ENCODE results near the gene ZNF286A.
"Not testable (repeated sequence)": the region's sequence is repeated elsewhere in the genome, so short reads cannot be mapped to it uniquely, and the experiment has no call there.

Gene ZNF286A

DNA sequence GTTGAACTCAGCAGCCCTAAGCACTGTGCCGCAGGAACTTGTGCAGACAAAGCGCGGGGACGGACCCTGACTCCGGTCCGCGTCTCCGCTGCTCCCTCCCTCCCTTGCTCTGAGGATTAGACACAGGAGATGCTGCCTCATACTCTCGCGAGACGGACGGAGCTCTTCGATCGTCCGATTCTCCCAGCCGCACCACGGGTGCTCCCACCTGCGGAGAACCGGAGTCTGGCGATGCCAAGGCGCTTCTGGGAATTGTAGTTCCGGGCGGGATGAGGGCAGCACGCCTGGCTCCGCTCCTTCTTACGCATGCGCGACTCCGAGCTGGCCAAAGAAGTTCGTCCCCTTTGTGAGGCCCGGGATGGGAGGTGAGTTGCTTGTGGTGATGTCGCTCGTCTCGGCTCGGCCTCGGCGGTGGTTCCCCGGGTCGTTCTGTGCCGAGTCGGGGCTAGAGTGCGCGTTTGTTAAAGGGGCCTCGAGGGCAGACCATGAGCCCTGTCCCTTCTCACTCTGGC, at the start of gene ZNF286A:
Gene ZNF286A (plus strand): TSS at position 340 of the 512 bp plus-strand sequence. CDS start 578 bp downstream, outside the sequence.
- DNase-seq = peak; percentile 100

GRCh38 chr17:15649861-15650421, 49.6 kb upstream of the ZNF286A start:
- peak; percentile 52 for DNase-seq

DNA sequence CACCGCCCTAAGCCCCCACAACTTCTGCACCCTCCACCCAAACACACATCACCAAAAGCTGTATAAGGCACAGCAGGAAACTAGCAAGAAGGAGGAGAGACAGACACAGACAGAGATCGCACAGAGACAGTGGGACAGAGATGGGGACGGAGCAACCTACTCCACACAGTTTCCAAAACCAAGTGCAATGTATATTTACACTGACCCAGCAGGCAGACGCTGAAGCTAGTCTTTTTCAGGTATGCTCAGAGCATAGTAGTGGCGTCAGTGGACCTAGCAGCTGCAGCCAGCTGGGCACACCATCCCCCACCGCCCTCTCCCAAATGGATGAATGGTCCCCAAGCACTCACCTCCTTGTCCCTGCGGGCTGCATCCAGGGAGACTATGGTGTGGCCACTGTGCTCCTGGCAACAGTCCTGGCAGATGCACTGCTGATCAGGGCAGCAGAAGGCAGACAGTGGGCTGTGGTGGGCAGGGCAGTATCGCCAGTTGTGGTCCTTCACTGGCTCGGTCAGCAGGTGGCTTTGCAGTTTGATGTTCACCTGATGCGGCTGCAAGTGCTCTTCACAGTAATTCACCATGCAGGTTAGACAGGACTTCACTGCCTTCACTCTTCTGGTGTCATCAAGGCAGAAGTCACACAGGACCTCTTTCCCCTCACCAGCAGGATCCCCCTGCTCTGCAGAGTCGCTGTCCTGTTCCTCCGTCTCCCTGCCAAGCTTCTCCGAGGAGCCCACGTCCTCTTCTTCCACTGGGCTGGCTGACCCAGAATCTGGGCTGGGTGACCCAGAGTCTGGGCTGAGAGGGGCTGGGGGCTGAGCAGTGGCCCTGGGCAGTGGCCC, 48.6 kb upstream of the ZNF286A start:
- DNase-seq = peak; percentile 13

GRCh38 chr17:15651583-15652110, 47.9 kb upstream of the ZNF286A start:
- peak; percentile 100 for DNase-seq

DNA sequence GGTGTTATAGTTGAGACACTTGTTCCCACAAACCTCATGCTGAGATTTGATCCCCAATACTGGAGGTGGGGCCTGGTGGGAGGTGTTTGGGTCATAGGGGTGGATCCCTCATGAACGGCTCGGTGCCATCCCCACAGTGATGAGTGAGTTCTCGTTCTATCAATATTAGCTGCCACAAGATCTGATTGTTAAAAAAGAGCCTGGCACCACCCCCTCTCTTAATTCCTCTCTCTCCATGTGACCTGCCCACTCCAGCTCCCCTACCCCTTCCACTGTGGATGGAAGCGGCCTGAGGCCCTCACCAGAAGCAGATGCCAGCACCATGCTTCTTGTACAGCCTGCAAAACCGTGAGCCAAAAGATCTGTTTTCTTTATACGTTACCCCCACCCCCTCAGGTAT, 46.6 kb upstream of the ZNF286A start:
- no peak for DNase-seq

GRCh38 chr17:15654401-15654800, 45.2 kb upstream of the ZNF286A start:
- DNase-seq = not testable (repeated sequence)

GRCh38 chr17:15654886-15655561, 44.5 kb upstream of the ZNF286A start:
- DNase-seq = peak; percentile 43

DNA sequence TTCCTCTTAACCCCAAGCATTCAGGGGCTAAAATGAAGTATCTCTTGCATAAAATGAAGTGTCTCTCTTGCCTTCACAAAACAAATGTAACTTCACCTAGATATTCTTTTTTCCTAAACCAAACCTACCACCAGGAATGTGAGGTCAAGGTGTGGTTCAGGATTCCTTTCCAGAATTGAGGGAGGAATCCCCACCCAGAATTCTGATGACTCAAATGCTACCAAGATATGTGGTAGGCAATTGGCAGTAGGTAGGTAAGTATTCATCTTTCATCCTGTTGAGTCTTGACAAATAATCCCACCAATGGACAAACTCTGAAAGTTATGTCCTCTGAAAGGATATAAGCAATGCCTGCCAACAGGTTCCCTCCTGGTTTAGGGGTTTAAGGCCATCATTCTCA, 41.7 kb upstream of the ZNF286A start:
- DNase-seq = no peak

GRCh38 chr17:15658296-15658695, 41.3 kb upstream of the ZNF286A start:
- no peak for DNase-seq

DNA sequence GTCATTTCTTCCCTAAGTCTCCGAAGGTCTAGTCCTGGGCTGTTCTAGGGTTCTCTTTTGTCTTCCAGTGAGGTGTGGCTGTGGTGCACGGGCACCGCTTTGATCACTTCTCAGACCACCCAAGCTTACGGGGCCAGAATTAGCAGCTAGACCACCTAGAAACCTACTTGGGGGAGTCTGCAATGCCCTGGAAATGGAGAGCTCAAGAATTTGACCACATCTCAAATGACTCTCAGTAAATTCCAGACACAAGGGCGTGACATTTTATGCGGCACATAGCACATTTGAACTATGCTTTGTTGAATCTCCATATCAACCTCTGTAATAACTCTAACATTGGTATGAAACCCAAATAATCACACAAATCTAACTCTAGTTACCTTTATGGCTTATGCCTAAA, 40.3 kb upstream of the ZNF286A start:
- no peak for DNase-seq

DNA sequence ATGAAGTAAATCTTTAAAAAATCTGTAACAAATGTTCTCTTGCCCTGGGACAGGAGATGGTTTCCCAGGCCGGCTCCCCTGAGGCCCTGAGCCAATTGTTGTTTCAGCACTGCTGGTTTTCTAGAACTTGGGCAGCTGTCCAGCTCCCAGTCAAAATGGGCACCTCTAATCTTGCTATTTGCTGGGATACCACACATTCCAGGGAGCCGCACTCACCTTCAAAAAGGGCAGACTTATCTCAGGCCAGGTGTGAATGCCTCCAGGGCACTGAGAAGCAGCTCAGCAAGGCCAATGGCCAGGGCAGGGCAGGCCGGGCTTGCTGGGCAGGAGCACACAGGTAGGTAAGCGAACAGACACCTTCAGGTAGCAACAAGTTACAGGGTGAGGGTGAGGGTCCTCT, 39.9 kb upstream of the ZNF286A start:
- peak; percentile 18 for DNase-seq

DNA sequence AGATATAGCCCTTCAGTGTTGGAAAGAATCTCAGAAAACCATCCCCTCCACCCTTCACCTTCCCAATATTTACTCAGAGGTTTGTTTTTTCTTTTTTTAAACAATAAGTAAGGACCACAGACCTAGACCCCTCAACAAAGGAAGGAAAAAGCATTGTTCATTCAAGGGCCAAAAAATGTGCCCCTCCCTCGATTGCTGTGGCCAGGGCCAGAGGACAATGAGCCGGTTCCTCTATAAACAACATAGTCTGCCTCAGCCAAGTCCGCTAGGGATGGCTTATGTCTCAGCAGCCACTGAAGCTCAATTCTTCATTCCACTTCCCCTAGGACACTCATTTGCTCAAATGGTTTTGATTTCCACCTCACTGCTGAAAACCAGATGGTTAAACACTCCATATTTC, 39.5 kb upstream of the ZNF286A start:
- DNase-seq = no peak

GRCh38 chr17:15662681-15663080, 36.9 kb upstream of the ZNF286A start:
- DNase-seq = no peak

GRCh38 chr17:15663176-15663575, 36.4 kb upstream of the ZNF286A start:
- DNase-seq = no peak

DNA sequence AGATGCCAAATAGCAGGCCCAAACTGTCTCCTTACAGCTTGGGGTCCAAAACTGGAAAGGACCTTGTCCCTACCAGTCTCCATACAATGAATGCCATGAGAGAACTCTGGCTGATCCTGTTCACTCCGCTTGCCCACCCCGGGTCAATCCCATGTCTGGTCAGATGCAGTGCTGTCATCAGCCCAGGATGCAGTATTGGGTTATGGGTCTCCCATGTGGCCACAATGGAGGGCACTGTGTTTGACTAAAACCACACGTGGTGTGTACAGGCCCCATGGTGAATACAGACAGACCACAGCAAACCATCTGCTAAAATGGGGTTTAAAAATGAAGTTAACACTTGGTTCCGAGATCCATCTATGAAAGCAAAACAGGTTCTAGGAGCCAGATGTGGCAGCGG, 35.9 kb upstream of the ZNF286A start:
- no peak for DNase-seq

DNA sequence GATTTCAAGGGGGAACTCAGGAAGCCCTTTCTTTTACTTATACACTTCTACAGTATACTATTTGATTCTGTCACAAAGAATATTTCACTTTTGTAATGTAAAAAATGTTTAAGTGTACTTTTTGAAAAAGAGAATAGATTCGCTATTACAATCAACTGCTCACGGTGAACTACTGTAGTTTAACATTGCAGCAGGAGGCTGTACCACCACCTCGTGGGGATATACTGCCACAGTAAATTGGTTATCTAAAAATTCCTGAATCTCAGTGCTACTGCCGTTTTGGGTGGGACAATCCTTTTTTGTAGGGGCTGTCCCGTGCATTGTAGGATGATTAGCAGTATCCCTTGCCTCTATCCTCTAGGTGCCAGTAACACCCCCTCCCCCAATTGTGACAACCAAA, 30.0 kb upstream of the ZNF286A start:
- DNase-seq = not testable (repeated sequence)

- not testable (repeated sequence) for DNase-seq
Observed at GRCh38 chr17:15674640-15675039, 24.9 kb upstream of the ZNF286A start.

GRCh38 chr17:15675991-15676390, 23.6 kb upstream of the ZNF286A start:
- not testable (repeated sequence) for DNase-seq

GRCh38 chr17:15683135-15683534, 16.4 kb upstream of the ZNF286A start:
- not testable (repeated sequence) for DNase-seq

DNA sequence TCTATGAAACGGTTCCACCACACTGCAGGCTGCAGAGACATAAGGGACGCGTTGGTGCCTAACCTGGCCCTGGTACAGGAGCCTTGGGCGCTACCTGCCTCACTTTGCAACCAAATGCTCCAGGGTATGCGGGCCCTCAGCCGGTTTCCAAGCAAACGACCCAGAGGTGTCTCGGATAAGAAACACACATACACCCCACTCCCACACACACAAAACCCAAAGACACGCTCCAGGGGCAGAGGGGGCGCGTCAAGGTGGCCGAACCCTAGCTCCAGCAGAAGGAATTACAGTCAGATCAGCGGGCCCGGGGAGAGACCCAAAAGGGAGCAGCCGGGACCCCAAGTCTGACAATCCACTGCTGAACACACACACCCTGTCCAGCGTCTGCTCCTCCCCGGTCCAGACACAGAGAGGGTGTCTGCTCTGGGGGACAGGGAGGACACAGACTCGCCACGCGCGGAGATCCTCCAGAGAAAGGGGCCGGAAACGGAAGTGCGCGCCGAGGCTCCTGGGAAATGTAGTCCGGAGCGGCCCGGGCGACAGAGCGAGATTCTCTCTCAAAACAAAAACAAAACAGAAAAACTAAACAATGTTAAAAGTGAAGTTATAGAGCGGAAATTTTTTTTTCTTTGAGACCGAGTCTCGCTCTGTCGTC, 15.6 kb upstream of the ZNF286A start, which contains the start of gene TRIM16:
Gene TRIM16 (minus strand): TSS at position 488 of the 655 bp plus-strand sequence. CDS start 32,702 bp downstream, outside the sequence.
- peak; percentile 60 for DNase-seq

GRCh38 chr17:15687494-15687893, 12.1 kb upstream of the ZNF286A start:
- not testable (repeated sequence) for DNase-seq

- DNase-seq = peak; percentile 5
Observed at GRCh38 chr17:15698967-15699366, 585 bp upstream of the ZNF286A start.

DNA sequence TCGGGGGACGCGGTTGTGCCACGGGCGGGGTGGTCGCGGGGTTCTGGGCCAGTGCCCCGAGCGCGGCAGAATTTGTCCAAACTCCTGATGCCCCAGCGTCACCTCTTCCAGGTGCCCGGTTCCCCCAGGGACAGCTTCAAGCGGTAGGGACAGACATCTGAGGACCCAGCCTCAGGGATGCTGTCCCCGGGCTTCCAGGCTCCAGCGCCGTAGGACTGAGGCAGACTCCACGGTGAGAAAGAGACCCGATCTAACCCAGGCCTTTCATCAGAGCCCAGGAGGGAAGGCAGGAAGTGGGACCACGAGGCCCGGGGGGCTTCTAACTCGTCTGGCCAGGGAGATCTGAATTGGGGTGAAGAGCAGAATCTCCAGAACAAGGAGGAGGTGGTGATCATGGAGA, 385 bp downstream of the ZNF286A start:
- not testable (repeated sequence) for DNase-seq
